Stimulated activated CD8-positive, alpha-beta memory T cell treated with anti-CD3 and anti-CD28 coated beads, Interleukin-7, amount 100 ng/mL, for 48 hours (primary cell): ENCODE data around the gene FANCF.

ENCODE experiments used
- DNase-seq, 2 donors: peaks; one replicate each; pipeline ENCODE4 v3.0.0-alpha.2; 2020; ENCODE audit warnings: low read depth in 1 of 2; ENCODE audit errors: extremely low read depth in 1 of 2

FANCF gene

GRCh38 chr11:22626573-22627239, 1.1 kb upstream of the FANCF start:
- DNase-seq = no peak

GRCh38 chr11:22624742-22625447, 728 bp downstream of the FANCF start:
- DNase-seq = peak; percentile 21 to 47

DNA sequence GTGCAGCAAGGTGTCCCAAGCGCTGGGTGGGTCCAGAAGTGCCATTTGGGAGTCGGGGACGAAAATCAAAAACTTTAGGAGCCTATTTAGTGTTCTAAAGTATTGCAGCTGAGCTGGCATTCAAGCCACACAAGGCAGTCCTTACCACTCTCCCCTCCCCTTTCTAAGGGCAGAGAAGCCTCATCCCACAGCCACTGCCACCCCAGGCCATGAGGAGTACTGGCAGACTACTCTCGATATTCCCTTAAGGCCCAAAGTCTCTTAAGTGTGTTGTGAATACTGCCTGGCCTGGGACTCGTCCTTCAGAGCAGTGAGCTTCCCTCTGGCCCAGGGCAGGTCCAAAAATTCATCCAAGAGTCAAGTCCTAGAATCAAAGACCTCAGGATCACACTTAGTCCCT, 7.8 kb downstream of the FANCF start:
- no peak for DNase-seq

DNA sequence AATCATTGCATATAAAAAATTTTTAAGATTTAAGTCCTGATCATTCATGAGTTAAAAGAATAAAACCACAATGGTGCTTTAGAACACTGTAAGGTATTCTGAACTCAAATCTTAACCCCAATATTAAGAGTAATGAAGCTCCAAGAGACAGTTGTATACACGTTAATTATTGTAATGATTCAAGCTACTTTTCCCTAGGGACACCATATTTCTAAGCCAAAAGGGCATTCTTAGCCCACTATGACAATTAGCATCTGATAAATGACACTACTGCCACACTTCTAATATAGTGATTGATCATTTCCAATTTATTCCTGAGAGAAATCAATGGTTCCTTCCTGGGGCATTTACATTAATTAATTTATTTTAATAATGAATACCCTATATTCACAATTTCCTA, 21.7 kb downstream of the FANCF start:
- no peak for DNase-seq

GRCh38 chr11:22602504-22602903, 23.1 kb downstream of the FANCF start:
- no peak for DNase-seq

DNA sequence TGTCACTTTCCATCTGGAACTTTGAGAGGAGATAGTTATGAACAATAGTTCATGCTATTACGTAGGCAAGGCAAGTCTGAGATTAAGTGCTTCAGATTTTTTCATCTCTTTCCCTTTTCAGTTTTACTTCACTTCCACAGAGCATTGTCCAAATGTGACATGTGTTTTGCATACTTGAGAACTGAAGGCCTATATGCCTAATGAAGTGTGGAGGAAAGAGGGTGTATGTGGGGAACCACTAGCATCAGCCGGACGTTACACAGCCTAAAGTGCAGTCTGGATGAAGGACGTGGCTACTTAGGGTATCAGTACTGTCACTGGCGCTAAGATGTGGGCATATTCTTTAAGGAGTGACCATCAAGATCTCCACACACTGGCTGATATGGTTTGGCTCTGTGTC, 26.2 kb downstream of the FANCF start:
- no peak for DNase-seq

DNA sequence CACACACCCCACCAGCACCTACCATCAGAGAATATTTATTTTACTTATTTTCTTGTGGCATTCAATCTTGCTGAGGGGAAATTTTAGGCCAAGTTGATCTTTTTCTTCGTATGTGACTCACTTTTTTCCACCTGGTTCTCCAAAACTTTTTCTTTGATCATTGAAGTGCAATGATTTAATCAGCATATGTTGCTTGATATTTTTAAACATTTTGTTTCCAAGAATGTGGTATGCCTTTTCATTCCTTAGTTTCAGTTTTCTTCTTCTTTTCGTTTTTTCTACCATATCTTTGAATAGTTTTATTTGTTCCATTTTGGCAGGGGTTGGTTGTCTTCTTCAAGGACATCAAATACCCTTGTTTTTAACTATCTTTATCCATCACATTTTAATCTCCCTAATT, 28.6 kb downstream of the FANCF start:
- DNase-seq = no peak

- DNase-seq = no peak
Observed at GRCh38 chr11:22584976-22585375, 40.6 kb downstream of the FANCF start.

GRCh38 chr11:22583963-22584492, 41.6 kb downstream of the FANCF start:
- DNase-seq = no peak

GRCh38 chr11:22582151-22582410, 43.5 kb downstream of the FANCF start:
- no peak for DNase-seq

DNA sequence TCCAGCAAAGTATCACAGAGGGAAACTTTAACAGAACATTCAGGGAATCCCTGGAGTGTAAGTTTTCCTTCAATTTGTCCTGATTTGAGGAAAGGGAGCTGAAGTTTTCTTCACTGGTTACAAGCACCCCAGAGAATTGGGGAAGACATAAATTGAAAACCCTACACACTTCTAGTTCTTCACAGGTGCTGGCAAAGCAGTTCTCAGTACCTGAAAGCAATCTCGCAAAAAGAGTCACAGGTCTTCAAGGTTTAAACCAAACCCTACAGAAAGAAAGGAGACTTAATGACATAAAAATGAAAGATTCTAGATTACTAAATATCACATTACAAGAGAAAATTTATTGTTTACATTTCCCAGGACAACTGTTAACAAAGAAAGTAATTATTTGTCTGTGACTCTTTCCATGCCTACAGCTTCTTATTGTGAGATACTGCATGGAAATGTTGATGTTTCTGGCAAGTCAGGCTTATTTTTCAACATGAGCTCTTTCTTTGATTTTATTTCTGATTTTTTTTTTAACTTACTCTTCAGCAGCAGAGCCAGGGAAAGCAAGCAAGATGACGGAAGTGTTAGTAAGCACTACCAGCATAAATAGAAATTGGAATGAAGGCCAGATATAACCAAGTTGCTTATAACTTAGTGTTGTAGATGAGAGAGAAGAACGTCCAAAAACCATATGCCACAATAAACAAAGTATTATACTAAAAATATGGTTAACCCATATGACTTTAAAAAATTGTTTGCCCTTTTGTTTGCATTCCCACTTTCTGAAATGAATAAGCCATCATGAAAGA, 44.1 kb downstream of the FANCF start:
- DNase-seq = no peak

DNA sequence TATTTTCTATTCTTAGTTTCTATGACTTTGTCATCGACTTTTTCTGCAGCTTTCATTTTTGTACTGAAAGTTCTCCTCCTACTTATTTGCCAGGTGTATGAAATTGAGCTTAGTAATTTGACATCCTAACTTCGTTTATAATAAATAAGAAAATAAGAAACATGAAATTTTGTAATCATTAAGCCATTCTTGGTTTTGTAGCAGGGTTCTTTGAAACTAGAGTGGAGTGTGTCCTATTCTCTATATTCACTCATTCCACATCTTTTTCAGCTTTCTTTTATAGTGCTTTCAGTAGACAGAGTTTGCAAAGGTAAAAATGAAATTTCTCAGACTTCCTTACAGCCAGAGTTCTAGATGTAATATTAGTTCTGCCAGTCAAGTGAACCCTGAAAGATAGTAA, 47.8 kb downstream of the FANCF start:
- DNase-seq = no peak
